Stomach (tissue), 4 donors: ENCODE data around the gene CORO2B.

Source experiments
- EP300 ChIP-seq: sonication (generic); formaldehyde crosslinking; IDR thresholded peaks from one replicate; pipeline ENCODE4 v1.6.1; 2017; ENCODE audit warnings: antibody characterized with exemption
- POLR2A ChIP-seq, 4 donors: fragments of 450-650 bp; IDR thresholded peaks; one replicate each; pipeline ENCODE4 v1.6.1; 2016; ENCODE audit warnings: antibody characterized with exemption in 4 of 4, control low read depth in 2 of 4, mild to moderate bottlenecking in 1 of 4, moderate library complexity in 1 of 4
- POLR2AphosphoS5 ChIP-seq, 3 donors: sonication (generic); formaldehyde crosslinking; IDR thresholded peaks; one replicate each; pipeline ENCODE4 v1.6.1; 2016; ENCODE audit warnings: antibody characterized with exemption in 3 of 3
- TF ChIP-seq, protein P1 (sequence below), 7 experiments: fragments of 450-650 bp in 4 of 7; fragments of 200-600 bp in 3 of 7; sonication (generic) in 3 of 7; IDR thresholded peaks; one replicate each; pipeline ENCODE4 v1.5.1; 2016 to 2019; ENCODE audit warnings: antibody characterized with exemption in 7 of 7, control low read depth in 2 of 7, mild to moderate bottlenecking in 1 of 7

DNA sequence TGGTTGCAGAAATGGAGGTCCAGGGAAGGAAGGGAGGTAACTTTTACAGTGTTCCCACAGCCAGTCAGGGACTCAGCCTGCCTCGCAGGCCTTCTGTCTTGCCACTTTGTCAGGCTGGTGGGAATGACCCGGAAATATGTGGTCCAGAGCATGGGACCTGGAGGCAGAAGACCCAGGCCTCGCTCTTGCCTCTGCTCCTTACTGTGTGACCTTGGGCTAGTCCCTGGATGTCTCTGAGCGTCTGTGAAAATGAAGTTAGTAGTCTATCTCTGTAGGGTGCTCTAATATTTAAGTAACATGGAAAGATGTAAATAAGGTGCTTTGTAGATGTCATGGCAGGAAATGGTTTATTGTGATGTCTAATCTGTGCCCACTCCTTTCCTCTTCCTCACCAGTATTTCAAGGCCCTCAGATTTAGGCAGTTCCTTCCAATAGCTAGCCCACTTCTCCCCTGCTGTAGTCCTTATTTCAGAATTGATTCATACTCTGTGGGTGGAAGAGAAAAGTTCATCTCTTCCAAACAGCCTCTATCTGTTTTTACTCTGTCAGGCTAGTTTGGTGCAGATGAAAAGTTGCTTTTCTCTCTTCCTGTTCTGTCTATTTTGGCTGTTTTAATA is 9.1 kb downstream of the CORO2B start:
- TF ChIP-seq, protein P1, sequence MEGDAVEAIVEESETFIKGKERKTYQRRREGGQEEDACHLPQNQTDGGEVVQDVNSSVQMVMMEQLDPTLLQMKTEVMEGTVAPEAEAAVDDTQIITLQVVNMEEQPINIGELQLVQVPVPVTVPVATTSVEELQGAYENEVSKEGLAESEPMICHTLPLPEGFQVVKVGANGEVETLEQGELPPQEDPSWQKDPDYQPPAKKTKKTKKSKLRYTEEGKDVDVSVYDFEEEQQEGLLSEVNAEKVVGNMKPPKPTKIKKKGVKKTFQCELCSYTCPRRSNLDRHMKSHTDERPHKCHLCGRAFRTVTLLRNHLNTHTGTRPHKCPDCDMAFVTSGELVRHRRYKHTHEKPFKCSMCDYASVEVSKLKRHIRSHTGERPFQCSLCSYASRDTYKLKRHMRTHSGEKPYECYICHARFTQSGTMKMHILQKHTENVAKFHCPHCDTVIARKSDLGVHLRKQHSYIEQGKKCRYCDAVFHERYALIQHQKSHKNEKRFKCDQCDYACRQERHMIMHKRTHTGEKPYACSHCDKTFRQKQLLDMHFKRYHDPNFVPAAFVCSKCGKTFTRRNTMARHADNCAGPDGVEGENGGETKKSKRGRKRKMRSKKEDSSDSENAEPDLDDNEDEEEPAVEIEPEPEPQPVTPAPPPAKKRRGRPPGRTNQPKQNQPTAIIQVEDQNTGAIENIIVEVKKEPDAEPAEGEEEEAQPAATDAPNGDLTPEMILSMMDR (IDR thresholded peaks at IDR 0.05) = no peak
- TF ChIP-seq EP300 (no peak), POLR2A (IDR thresholded peaks at IDR 0.05) (no peak), POLR2AphosphoS5 (IDR thresholded peaks at IDR 0.05) (no peak)
